PC-3 (cell line): ENCODE measurements around the gene NFKBIA.

ENCODE experiments used
- CTCF ChIP-seq: fragments of 300-600 bp; sonication (generic); conservative IDR thresholded peaks from 2 replicates; pipeline ENCODE4 v1.5.1; 2017; ENCODE audit warnings: antibody characterized with exemption, low read depth, mild to moderate bottlenecking, low read length
- EZH2phosphoT487 ChIP-seq: fragments of 300-600 bp; sonication (generic); IDR thresholded peaks from 2 replicates; pipeline ENCODE4 v1.6.1; 2018; ENCODE audit warnings: mild to moderate bottlenecking, antibody characterized with exemption, low read length, borderline replicate concordance

- TF ChIP-seq CTCF = no peak
- no peak for TF ChIP-seq EZH2phosphoT487
Observed at GRCh38 chr14:35384455-35385041, 20.0 kb downstream of the NFKBIA start.
